ENCODE results near the gene GGNBP2.

GGNBP2 gene

GRCh38 chr17:36590082-36590481, 45.4 kb downstream of the GGNBP2 start:
- Histone ChIP-seq H3K27ac (replicated peaks) (peak overlapping the region; percentile 37), H3K27me3 (ENCODE audit: insufficient read depth, poor library complexity, severe bottlenecking) (no peaks in the 10 kb centered on the region), H3K4me3 (replicated peaks; ENCODE audit: insufficient read depth, low read length) (no peak overlapping the region)
- peak; percentile 85 to 91 for DNase-seq (ENCODE audit: low read depth in 1 of 2, low spot score in 1 of 2)
- TF ChIP-seq POLR2AphosphoS5 (IDR thresholded peaks at IDR 0.05; ENCODE audit: low read depth) = peak; percentile 78
- no peak for TF ChIP-seq REST (IDR thresholded peaks at IDR 0.05; ENCODE audit: insufficient replicate concordance, low read depth)

DNA sequence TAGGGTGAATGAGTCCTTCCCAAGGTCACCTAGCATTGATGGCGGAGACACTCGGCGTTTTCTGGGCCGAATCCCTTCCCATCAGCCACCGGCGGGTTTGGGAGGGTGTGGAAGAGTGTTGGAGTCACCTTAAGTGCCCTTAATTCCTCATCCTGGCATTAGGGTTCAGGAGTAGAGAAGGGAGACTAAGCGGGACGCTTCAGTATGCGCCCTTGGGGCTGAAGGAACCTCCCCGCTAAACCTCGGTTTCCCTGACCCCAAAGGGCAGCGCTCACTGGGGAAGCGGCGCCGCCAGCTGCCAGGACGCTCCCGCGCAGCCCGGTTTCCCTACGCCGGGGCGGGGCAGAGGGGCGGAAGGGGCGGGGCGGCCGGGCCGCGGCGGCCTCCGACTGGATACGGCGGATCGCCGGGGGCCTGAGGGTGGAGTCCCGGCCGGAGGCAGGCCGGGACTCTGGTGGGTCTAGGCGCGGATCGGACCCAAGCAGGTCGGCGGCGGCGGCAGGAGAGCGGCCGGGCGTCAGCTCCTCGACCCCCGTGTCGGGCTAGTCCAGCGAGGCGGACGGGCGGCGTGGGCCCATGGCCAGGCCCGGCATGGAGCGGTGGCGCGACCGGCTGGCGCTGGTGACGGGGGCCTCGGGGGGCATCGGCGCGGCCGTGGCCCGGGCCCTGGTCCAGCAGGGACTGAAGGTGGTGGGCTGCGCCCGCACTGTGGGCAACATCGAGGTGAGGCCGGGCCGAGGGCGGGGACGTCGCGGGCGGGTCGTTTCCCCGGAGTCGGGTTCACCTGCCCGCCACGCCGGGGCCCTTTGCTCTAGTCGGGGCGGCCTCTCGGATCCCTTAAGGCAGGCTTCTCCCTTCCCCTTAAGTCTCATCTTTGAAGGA, 47.0 kb downstream of the GGNBP2 start, which contains the start of gene DHRS11:
Gene DHRS11 (plus strand): TSS at position 446 of the 882 bp plus-strand sequence. CDS start 131 bp downstream, at position 577.
- Histone ChIP-seq H3K4me3 (replicated peaks; ENCODE audit: insufficient read depth, low read length) (peak within 1 kb of the TSS; percentile 69), H3K27ac (replicated peaks) (peak within 1 kb of the TSS; percentile 50), H3K27me3 (ENCODE audit: insufficient read depth, poor library complexity, severe bottlenecking) (no peaks in the 10 kb centered on the region)
- TF ChIP-seq SPI1 (IDR thresholded peaks at IDR 0.05; ENCODE audit: borderline replicate concordance, low read depth) (peak; percentile 9; the same call in 1 of the 2 replicates), POLR2AphosphoS5 (IDR thresholded peaks at IDR 0.05; ENCODE audit: low read depth) (peak; percentile 63; the same call in 1 of the 2 replicates), REST (IDR thresholded peaks at IDR 0.05; ENCODE audit: insufficient replicate concordance, low read depth) (no peak), GABPA (IDR thresholded peaks at IDR 0.05; ENCODE audit: low read depth) (no peak)
- TF ChIP-seq, protein P1, sequence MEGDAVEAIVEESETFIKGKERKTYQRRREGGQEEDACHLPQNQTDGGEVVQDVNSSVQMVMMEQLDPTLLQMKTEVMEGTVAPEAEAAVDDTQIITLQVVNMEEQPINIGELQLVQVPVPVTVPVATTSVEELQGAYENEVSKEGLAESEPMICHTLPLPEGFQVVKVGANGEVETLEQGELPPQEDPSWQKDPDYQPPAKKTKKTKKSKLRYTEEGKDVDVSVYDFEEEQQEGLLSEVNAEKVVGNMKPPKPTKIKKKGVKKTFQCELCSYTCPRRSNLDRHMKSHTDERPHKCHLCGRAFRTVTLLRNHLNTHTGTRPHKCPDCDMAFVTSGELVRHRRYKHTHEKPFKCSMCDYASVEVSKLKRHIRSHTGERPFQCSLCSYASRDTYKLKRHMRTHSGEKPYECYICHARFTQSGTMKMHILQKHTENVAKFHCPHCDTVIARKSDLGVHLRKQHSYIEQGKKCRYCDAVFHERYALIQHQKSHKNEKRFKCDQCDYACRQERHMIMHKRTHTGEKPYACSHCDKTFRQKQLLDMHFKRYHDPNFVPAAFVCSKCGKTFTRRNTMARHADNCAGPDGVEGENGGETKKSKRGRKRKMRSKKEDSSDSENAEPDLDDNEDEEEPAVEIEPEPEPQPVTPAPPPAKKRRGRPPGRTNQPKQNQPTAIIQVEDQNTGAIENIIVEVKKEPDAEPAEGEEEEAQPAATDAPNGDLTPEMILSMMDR (IDR thresholded peaks at IDR 0.05; ENCODE audit: insufficient read depth, low read length) = no peak
- peak; percentile 58 to 78 for DNase-seq (ENCODE audit: low read depth in 1 of 2, low spot score in 1 of 2)

- TF ChIP-seq, protein P1 (IDR thresholded peaks at IDR 0.05; ENCODE audit: insufficient read depth, low read length) = no peak
- TF ChIP-seq REST (IDR thresholded peaks at IDR 0.05; ENCODE audit: insufficient replicate concordance, low read depth) (no peak), POLR2AphosphoS5 (IDR thresholded peaks at IDR 0.05; ENCODE audit: low read depth) (no peak), GABPA (IDR thresholded peaks at IDR 0.05; ENCODE audit: low read depth) (no peak), SPI1 (IDR thresholded peaks at IDR 0.05; ENCODE audit: borderline replicate concordance, low read depth) (no peak)
- DNase-seq (ENCODE audit: low read depth in 1 of 2, low spot score in 1 of 2) = no peak
- H3K4me3 ChIP-seq (replicated peaks; ENCODE audit: insufficient read depth, low read length) = peak overlapping the region; percentile 69
- no peaks in the 10 kb centered on the region for H3K27me3 ChIP-seq (ENCODE audit: insufficient read depth, poor library complexity, severe bottlenecking)
- H3K27ac ChIP-seq (replicated peaks) = peak overlapping the region; percentile 50
Observed at GRCh38 chr17:36592316-36592715, 47.6 kb downstream of the GGNBP2 start.
